DOHH2 (cell line): ENCODE data around the gene DCST2.

ENCODE experiments used
- H3F3A ChIP-seq: fragments of 200-600 bp; sonication (generic), shearing (Covaris generic); 2 replicates; pipeline ENCODE4 v1.6.0; 2016; ENCODE audit warnings: antibody characterized with exemption, mild to moderate bottlenecking; ENCODE audit not compliant: control insufficient read depth, insufficient read depth
- H3K27ac ChIP-seq: fragments of 200-600 bp; sonication (generic); 2 replicates; pipeline ENCODE4 v1.5.1; 2014; ENCODE audit warnings: low read depth, mild to moderate bottlenecking, low read length, moderate library complexity
- H3K27me3 ChIP-seq: fragments of 200-600 bp; sonication (generic); 2 replicates; pipeline ENCODE4 v1.6.1; 2014; ENCODE audit warnings: mild to moderate bottlenecking, low read length, mixed read lengths; ENCODE audit not compliant: control insufficient read depth
- H3K36me3 ChIP-seq: fragments of 200-600 bp; sonication (generic); 2 replicates; pipeline ENCODE4 v1.6.1; 2014; ENCODE audit warnings: mild to moderate bottlenecking, low read length, moderate library complexity, mixed read lengths; ENCODE audit not compliant: control insufficient read depth
- H3K4me1 ChIP-seq: fragments of 200-600 bp; sonication (generic); 2 replicates; pipeline ENCODE4 v1.6.1; 2014; ENCODE audit warnings: mild to moderate bottlenecking, low read length, mixed read lengths; ENCODE audit not compliant: control insufficient read depth
- H3K4me2 ChIP-seq: fragments of 200-600 bp; sonication (generic); 2 replicates; pipeline ENCODE4 v1.6.0; 2014; ENCODE audit warnings: mild to moderate bottlenecking, low read length, moderate library complexity
- H3K4me3 ChIP-seq: fragments of 200-600 bp; sonication (generic); 2 replicates; pipeline ENCODE4 v1.5.1; 2014; ENCODE audit warnings: mild to moderate bottlenecking, low read length, mixed read lengths
- H3K79me2 ChIP-seq: fragments of 200-600 bp; sonication (generic); 2 replicates; pipeline ENCODE4 v1.6.1; 2014; ENCODE audit warnings: mild to moderate bottlenecking, low read length, mixed read lengths; ENCODE audit not compliant: control insufficient read depth
- H3K9me2 ChIP-seq: fragments of 200-600 bp; sonication (generic); replicated peaks from 2 replicates; pipeline ENCODE4 v1.6.1; 2014; ENCODE audit warnings: mild to moderate bottlenecking, low read length, mixed read lengths; ENCODE audit not compliant: control insufficient read depth
- H3K9me3 ChIP-seq: fragments of 200-600 bp; sonication (generic); 2 replicates; pipeline ENCODE4 v1.6.1; 2014; ENCODE audit warnings: antibody characterized with exemption, low read length, mixed read lengths; ENCODE audit not compliant: control insufficient read depth, insufficient read depth
- H4K20me1 ChIP-seq: fragments of 200-600 bp; sonication (generic); 2 replicates; pipeline ENCODE4 v1.6.0; 2014; ENCODE audit warnings: low read depth, mild to moderate bottlenecking, antibody characterized with exemption, low read length, moderate library complexity; ENCODE audit not compliant: control insufficient read depth, insufficient read depth
- EZH2phosphoT487 ChIP-seq: fragments of 200-600 bp; sonication (generic); IDR thresholded peaks from 2 replicates; pipeline ENCODE4 v1.6.1; 2017; ENCODE audit warnings: borderline replicate concordance, mild to moderate bottlenecking, antibody characterized with exemption, low read length, moderate library complexity, mixed read lengths
- TF ChIP-seq, protein P1 (sequence below): fragments of 200-600 bp; sonication (generic); IDR thresholded peaks from one replicate; pipeline ENCODE4 v1.5.1; 2014; ENCODE audit warnings: antibody characterized with exemption, mild to moderate bottlenecking, low read depth, low read length; ENCODE audit not compliant: poor library complexity, severe bottlenecking

DCST2 gene

GRCh38 chr1:154994591-154994990, 39.0 kb downstream of the DCST2 start:
- Histone ChIP-seq H3K9me2 (no peaks in the 10 kb centered on the region), H3K9me3 (no peaks in the 10 kb centered on the region), H3F3A (peaks cover 20% of the 10 kb centered on the region), H3K4me3 (no peak overlapping the region), H3K27ac (no peak overlapping the region), H4K20me1 (no peaks in the 10 kb centered on the region), H3K79me2 (no peaks in the 10 kb centered on the region; the same call in 1 of the 2 replicates), H3K36me3 (peaks cover 13% of the 10 kb centered on the region), H3K4me2 (no peak overlapping the region), H3K4me1 (peaks cover 11% of the 10 kb centered on the region), H3K27me3 (no peaks in the 10 kb centered on the region)
- TF ChIP-seq EZH2phosphoT487, result no peak
- TF ChIP-seq, protein P1, sequence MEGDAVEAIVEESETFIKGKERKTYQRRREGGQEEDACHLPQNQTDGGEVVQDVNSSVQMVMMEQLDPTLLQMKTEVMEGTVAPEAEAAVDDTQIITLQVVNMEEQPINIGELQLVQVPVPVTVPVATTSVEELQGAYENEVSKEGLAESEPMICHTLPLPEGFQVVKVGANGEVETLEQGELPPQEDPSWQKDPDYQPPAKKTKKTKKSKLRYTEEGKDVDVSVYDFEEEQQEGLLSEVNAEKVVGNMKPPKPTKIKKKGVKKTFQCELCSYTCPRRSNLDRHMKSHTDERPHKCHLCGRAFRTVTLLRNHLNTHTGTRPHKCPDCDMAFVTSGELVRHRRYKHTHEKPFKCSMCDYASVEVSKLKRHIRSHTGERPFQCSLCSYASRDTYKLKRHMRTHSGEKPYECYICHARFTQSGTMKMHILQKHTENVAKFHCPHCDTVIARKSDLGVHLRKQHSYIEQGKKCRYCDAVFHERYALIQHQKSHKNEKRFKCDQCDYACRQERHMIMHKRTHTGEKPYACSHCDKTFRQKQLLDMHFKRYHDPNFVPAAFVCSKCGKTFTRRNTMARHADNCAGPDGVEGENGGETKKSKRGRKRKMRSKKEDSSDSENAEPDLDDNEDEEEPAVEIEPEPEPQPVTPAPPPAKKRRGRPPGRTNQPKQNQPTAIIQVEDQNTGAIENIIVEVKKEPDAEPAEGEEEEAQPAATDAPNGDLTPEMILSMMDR, result no peak

DNA sequence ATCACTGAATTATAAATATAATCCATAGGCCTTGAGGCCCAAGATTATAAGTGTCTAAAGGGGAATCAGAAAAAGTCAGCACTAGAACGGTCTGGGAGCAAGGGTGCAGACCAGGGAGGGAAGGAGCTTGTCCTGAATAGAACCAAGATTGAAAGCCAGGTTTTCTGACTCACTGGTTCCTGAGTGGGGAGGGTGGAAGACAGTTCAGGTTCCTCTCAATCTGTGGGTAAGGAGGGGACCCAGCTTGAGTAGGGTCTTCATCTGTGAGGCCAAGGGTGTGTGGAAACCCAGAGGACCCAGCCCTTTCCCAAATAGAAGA, 39.4 kb downstream of the DCST2 start:
- peaks cover 19% of the 10 kb centered on the region for H3F3A ChIP-seq
- H3K27me3 ChIP-seq, result no peaks in the 10 kb centered on the region
- H3K79me2 ChIP-seq, result peaks cover 1% of the 10 kb centered on the region
- H3K9me2 ChIP-seq, result no peaks in the 10 kb centered on the region
- no peak overlapping the region for H3K4me3 ChIP-seq
- H3K9me3 ChIP-seq, result no peaks in the 10 kb centered on the region
- H3K4me1 ChIP-seq, result peaks cover 7% of the 10 kb centered on the region
- H3K4me2 ChIP-seq, result no peak overlapping the region
- TF ChIP-seq, protein P1, result no peak
- no peak for TF ChIP-seq EZH2phosphoT487
- no peak overlapping the region for H3K27ac ChIP-seq
- peaks cover 16% of the 10 kb centered on the region for H3K36me3 ChIP-seq
- H4K20me1 ChIP-seq, result no peaks in the 10 kb centered on the region

- peaks cover 2% of the 10 kb centered on the region for H3K4me1 ChIP-seq
- H3K27me3 ChIP-seq, result no peaks in the 10 kb centered on the region
- no peak within 1 kb of the TSS for H3K4me2 ChIP-seq
- TF ChIP-seq, protein P1, result no peak
- no peak for TF ChIP-seq EZH2phosphoT487
- H3F3A ChIP-seq, result peaks cover 19% of the 10 kb centered on the region
- no peak within 1 kb of the TSS for H3K27ac ChIP-seq
- H3K9me3 ChIP-seq, result no peaks in the 10 kb centered on the region
- 0 out of 2 replicates have a peak, but pooled peaks cover under 1% of the 10 kb centered on the region for H4K20me1 ChIP-seq
- H3K79me2 ChIP-seq, result peaks cover 6% of the 10 kb centered on the region
- H3K4me3 ChIP-seq, result no peak within 1 kb of the TSS
- H3K36me3 ChIP-seq, result peaks cover 22% of the 10 kb centered on the region
- no peaks in the 10 kb centered on the region for H3K9me2 ChIP-seq
Measured at GRCh38 chr1:154993572-154994268, 39.9 kb downstream of the DCST2 start, which contains the start of gene LENEP. TSS of gene LENEP (plus strand) at chr1:154993586. CDS start at chr1:154993608, 22 bp downstream.
